IMR-90 (cell line): ENCODE measurements around the gene FAM168A. TPM values are rescaled to one million over a fixed set of nuclear protein-coding genes. Genes with fewer than 3 reads are reported as not detected.

Experiments used
- ATAC-seq: fragments of 200-7000 bp; cut with Tn5 transposase; 2 replicates; pipeline ENCODE4 v1.9.1; 2020; ENCODE audit warnings: low read depth, mild to moderate bottlenecking, moderate library complexity
- BruUV-seq: library from RNA; stranded (reverse); fragments of 400-500 nt; replicated peaks from 2 replicates; lab custom pipeline; 2021; lab: Mats Ljungman, UMichigan
- CTCF ChIA-PET: fragments of 300-600 bp; formaldehyde crosslinking; extraction: SDS; loops from one replicate; lab custom pipeline; 2021; ENCODE audit warnings: antibody characterized with exemption; lab: Yijun Ruan, JAX
- POLR2A ChIA-PET: fragments of 300-600 bp; sonication (Branson Sonifier 250); formaldehyde crosslinking; loops from one replicate; lab custom pipeline; 2022; ENCODE audit warnings: antibody characterized with exemption; ENCODE audit not compliant: unreplicated experiment; lab: Charles Lee
- DNase-seq: peaks from one replicate; pipeline ENCODE4 v3.0.0; 2013
- H2AFZ ChIP-seq: replicated peaks from 2 replicates; pipeline ENCODE3; 2013; ENCODE audit warnings: low read length, mild to moderate bottlenecking; ENCODE audit not compliant: poor library complexity
- H2AK5ac ChIP-seq: 2 replicates; pipeline ENCODE4 v1.6.1; 2013; ENCODE audit warnings: low read depth, low read length, inconsistent platforms
- H2AK9ac ChIP-seq: replicated peaks from 2 replicates; pipeline ENCODE3; 2013; ENCODE audit warnings: mild to moderate bottlenecking, low read depth, low read length, moderate library complexity; ENCODE audit not compliant: poor library complexity
- H2BK120ac ChIP-seq: 2 replicates; pipeline ENCODE4 v1.6.1; 2013; ENCODE audit warnings: low read depth, low read length, inconsistent platforms
- H2BK15ac ChIP-seq: 3 replicates; pipeline ENCODE4 v1.6.1; 2013; ENCODE audit warnings: low read depth, low read length, inconsistent platforms
- H2BK20ac ChIP-seq: 2 replicates; pipeline ENCODE4 v1.6.1; 2013; ENCODE audit warnings: low read depth, mild to moderate bottlenecking, inconsistent platforms, low read length, moderate library complexity
- H2BK5ac ChIP-seq: 2 replicates; pipeline ENCODE4 v1.6.1; 2013; ENCODE audit warnings: mild to moderate bottlenecking, low read depth, low read length, inconsistent platforms; ENCODE audit not compliant: poor library complexity, severe bottlenecking
- H3K14ac ChIP-seq: replicated peaks from 2 replicates; pipeline ENCODE4 v1.6.1; 2013; ENCODE audit warnings: low read depth, low read length, inconsistent platforms
- H3K18ac ChIP-seq: 2 replicates; pipeline ENCODE4 v1.6.1; 2013; ENCODE audit warnings: low read depth, low read length, control low read depth
- H3K23ac ChIP-seq: 2 replicates; pipeline ENCODE4 v1.6.1; 2013; ENCODE audit warnings: low read depth, low read length, inconsistent platforms
- H3K27ac ChIP-seq: 2 replicates; pipeline ENCODE4 v1.5.1; 2013; ENCODE audit warnings: mild to moderate bottlenecking, control low read depth, low read length; ENCODE audit not compliant: insufficient read depth
- H3K27me3 ChIP-seq: 2 replicates; pipeline ENCODE4 v1.6.1; 2013; ENCODE audit warnings: low read length; ENCODE audit not compliant: control insufficient read depth, insufficient read depth
- H3K36me3 ChIP-seq: 2 replicates; pipeline ENCODE4 v1.6.1; 2013; ENCODE audit warnings: low read length, mixed read lengths; ENCODE audit not compliant: control insufficient read depth, insufficient read depth
- H3K4ac ChIP-seq: 2 replicates; pipeline ENCODE4 v1.6.1; 2013; ENCODE audit warnings: low read depth, low read length, inconsistent platforms
- H3K4me1 ChIP-seq: 2 replicates; pipeline ENCODE4 v1.6.1; 2013; ENCODE audit warnings: low read length, mixed read lengths; ENCODE audit not compliant: control insufficient read depth, insufficient read depth
- H3K4me2 ChIP-seq: 2 replicates; pipeline ENCODE4 v1.6.1; 2013; ENCODE audit warnings: low read depth, mild to moderate bottlenecking, control low read depth, low read length, moderate library complexity
- H3K4me3 ChIP-seq: 2 replicates; pipeline ENCODE4 v1.5.1; 2013; ENCODE audit warnings: low read depth, mild to moderate bottlenecking, control low read depth, low read length, moderate library complexity; ENCODE audit not compliant: insufficient read depth
- H3K56ac ChIP-seq: 2 replicates; pipeline ENCODE4 v1.6.1; 2013; ENCODE audit warnings: low read length, inconsistent platforms; ENCODE audit not compliant: insufficient read depth; ENCODE audit errors: extremely low read depth
- H3K79me1 ChIP-seq, 2 experiments: 2 replicates each; pipeline ENCODE4 v1.6.1; 2013; ENCODE audit warnings: low read length in 2 of 2, inconsistent platforms in 1 of 2, low read depth in 1 of 2
- H3K9ac ChIP-seq: 2 replicates; pipeline ENCODE4 v1.6.1; 2013; ENCODE audit warnings: low read depth, low read length, control low read depth
- H3K9me1 ChIP-seq: 2 replicates; pipeline ENCODE4 v1.6.1; 2013; ENCODE audit warnings: low read length, inconsistent platforms; ENCODE audit not compliant: insufficient read depth
- H3K9me3 ChIP-seq: 2 replicates; pipeline ENCODE4 v1.6.1; 2013; ENCODE audit warnings: low read length; ENCODE audit not compliant: control insufficient read depth, insufficient read depth
- H4K20me1 ChIP-seq: 2 replicates; pipeline ENCODE4 v1.6.1; 2013; ENCODE audit warnings: low read length, inconsistent platforms; ENCODE audit not compliant: insufficient read depth
- H4K5ac ChIP-seq: 2 replicates; pipeline ENCODE4 v1.6.1; 2013; ENCODE audit warnings: mild to moderate bottlenecking, low read depth, low read length, control low read depth
- H4K8ac ChIP-seq, 2 experiments: 2 replicates each; pipeline ENCODE4 v1.6.1; 2013; ENCODE audit warnings: low read depth in 2 of 2, low read length in 2 of 2, control low read depth in 1 of 2, inconsistent platforms in 1 of 2
- H4K91ac ChIP-seq: 2 replicates; pipeline ENCODE4 v1.6.1; 2013; ENCODE audit warnings: low read depth, low read length, inconsistent platforms; ENCODE audit not compliant: insufficient read depth
- CEBPB ChIP-seq: IDR thresholded peaks from 2 replicates; pipeline ENCODE4 v1.6.1; 2012; ENCODE audit warnings: low read depth, low read length, improper control_type of control experiment
- CHD1 ChIP-seq: IDR thresholded peaks from 2 replicates; pipeline ENCODE4 v1.6.1; 2012; ENCODE audit warnings: low read depth, low read length, improper control_type of control experiment
- CTCF ChIP-seq: conservative IDR thresholded peaks from 2 replicates; pipeline ENCODE4 v1.5.1; 2012; ENCODE audit warnings: mild to moderate bottlenecking, low read depth, low read length, improper control_type of control experiment
- ELK1 ChIP-seq: fragments of 150-350 bp; IDR thresholded peaks from 2 replicates; pipeline ENCODE4 v1.6.1; 2016; ENCODE audit warnings: low read depth, mild to moderate bottlenecking, low read length, moderate library complexity, borderline replicate concordance
- FOS ChIP-seq: fragments of 150-350 bp; IDR thresholded peaks from 2 replicates; pipeline ENCODE4 v1.6.1; 2016; ENCODE audit warnings: low read depth, low read length
- MAFK ChIP-seq: IDR thresholded peaks from 2 replicates; pipeline ENCODE4 v1.6.1; 2012; ENCODE audit warnings: low read depth, low read length, improper control_type of control experiment
- MAZ ChIP-seq: IDR thresholded peaks from 2 replicates; pipeline ENCODE4 v1.6.1; 2012; ENCODE audit warnings: low read depth, mild to moderate bottlenecking, low read length, improper control_type of control experiment, moderate library complexity, borderline replicate concordance
- NFE2L2 ChIP-seq: fragments of 150-350 bp; IDR thresholded peaks from 2 replicates; pipeline ENCODE4 v1.6.1; 2016; ENCODE audit warnings: low read depth, mild to moderate bottlenecking, low read length
- RAD21 ChIP-seq: IDR thresholded peaks from 2 replicates; pipeline ENCODE4 v1.6.1; 2012; ENCODE audit warnings: low read length, improper control_type of control experiment
- RCOR1 ChIP-seq: IDR thresholded peaks from 2 replicates; pipeline ENCODE4 v1.6.1; 2012; ENCODE audit warnings: mild to moderate bottlenecking, low read length, improper control_type of control experiment; ENCODE audit not compliant: insufficient replicate concordance
- RFX5 ChIP-seq: IDR thresholded peaks from 2 replicates; pipeline ENCODE4 v1.8.0; 2012; ENCODE audit warnings: low read depth, mild to moderate bottlenecking, low read length, moderate library complexity
- SMC3 ChIP-seq: fragments of 150-350 bp; IDR thresholded peaks from 2 replicates; pipeline ENCODE4 v1.6.1; 2016; ENCODE audit warnings: low read depth, mild to moderate bottlenecking, antibody characterized with exemption, low read length, moderate library complexity
- USF2 ChIP-seq: fragments of 150-350 bp; IDR thresholded peaks from 2 replicates; pipeline ENCODE4 v1.6.1; 2017; ENCODE audit warnings: mild to moderate bottlenecking, antibody characterized with exemption, low read length, low read depth
- dilution Hi-C: fragments of 300-500 bp; cut with HindIII; formaldehyde crosslinking; loops from one replicate; pipeline ENCODE4 v1.14.3; 2018; ENCODE audit warnings: low sequenced_read_pairs; ENCODE audit not compliant: unreplicated experiment
- in situ Hi-C: fragments of 300-500 bp; cut with MboI; formaldehyde crosslinking; loops from 3 replicates; pipeline ENCODE4 v1.14.3; 2019; ENCODE audit warnings: low sequenced_read_pairs, inconsistent platforms, mixed read lengths
- intact Hi-C: fragments of 100-400 bp; cut with micrococcal nuclease; formaldehyde crosslinking; loops from 2 replicates; pipeline ENCODE4 v1.10.0; 2022
- polyA plus RNA-seq, 3 experiments: library from polyadenylated mRNA; depleted of rRNA; stranded (reverse); fragments of >200 nt; gene quantifications; 2 replicates each; pipeline ENCODE4 v1.2.3, GENCODE V29; 2012; ENCODE audit warnings: low replicate concordance in 1 of 3
- total RNA-seq: library from RNA; depleted of rRNA; stranded (reverse); fragments of >200 nt; gene quantifications from 2 replicates; pipeline ENCODE4 v1.2.3, GENCODE V29; 2012

Gene FAM168A
- total and polyA plus RNA-seq, 2 of the 4 experiments (the other 2 are of a cell fraction), result 13.1 to 22.8 TPM

GRCh38 chr11:73566977-73567755 is 30.7 kb downstream of the FAM168A start (continued):
- no peak for TF ChIP-seq CHD1

GRCh38 chr11:73566422-73566821 is 31.5 kb downstream of the FAM168A start:
- Histone ChIP-seq H3K79me1 (peaks cover 16 to 50% of the 10 kb centered on the region in 2 experiments), H3K4me3 (no peak overlapping the region), H3K23ac (no peak overlapping the region), H4K8ac (no peak overlapping the region), H4K91ac (no peak overlapping the region), H2BK15ac (no peak overlapping the region), H3K4me2 (no peak overlapping the region; the same call in 1 of the 2 replicates), H3K14ac (no peak overlapping the region), H3K18ac (no peak overlapping the region), H3K27ac (no peak overlapping the region), H3K9ac (no peak overlapping the region), H2BK20ac (no peak overlapping the region), H2AK5ac (no peak overlapping the region), H2AK9ac (no peak overlapping the region), H3K56ac (no peak overlapping the region), H3K9me1 (no peaks in the 10 kb centered on the region; the same call in 1 of the 2 replicates), H3K36me3 (no peaks in the 10 kb centered on the region), H3K4ac (no peak overlapping the region), H2BK5ac (no peak overlapping the region), H3K9me3 (no peaks in the 10 kb centered on the region), H3K4me1 (peaks cover 4% of the 10 kb centered on the region), H3K27me3 (no peaks in the 10 kb centered on the region), H4K20me1 (peaks cover 16% of the 10 kb centered on the region; the same call in 1 of the 2 replicates), H4K5ac (no peak overlapping the region), H2BK120ac (no peak overlapping the region), H2AFZ (no peak overlapping the region)
- BruUV-seq, result no TSS peak
- intact Hi-C loops (no loop called here), in situ Hi-C loops (no loop called here), dilution Hi-C loops (no loop called here)
- ChIA-PET POLR2A (no interaction called here), CTCF (interaction anchor here (0.7 to 1.0 kb wide), 2 partner anchors 11 to 60 kb away, joined by 3 to 4 read pairs; no protein-coding TSS in a partner anchor)
- ATAC-seq (peak; percentile 54; the same call in 1 of the 2 replicates), DNase-seq (peak; percentile 59)
- TF ChIP-seq RFX5, result no peak
- TF ChIP-seq USF2, result no peak
- TF ChIP-seq CTCF, result no peak
- no peak for TF ChIP-seq MAFK
- TF ChIP-seq RCOR1, result no peak
- no peak for TF ChIP-seq NFE2L2
- no peak for TF ChIP-seq ELK1
- TF ChIP-seq CEBPB, result no peak
- no peak for TF ChIP-seq SMC3
- no peak for TF ChIP-seq RAD21
- no peak for TF ChIP-seq MAZ
- no peak for TF ChIP-seq FOS
